Muscle of back (tissue), 11 donors: ENCODE results near the gene PXYLP1. TPM values are rescaled to one million over a fixed set of nuclear protein-coding genes. Genes with fewer than 3 reads are reported as not detected.

Source experiments
- DNase-seq, 3 donors: peaks; one replicate each; pipeline versions ENCODE4 v3.0.0 to v3.0.0-alpha.2; 2013
- polyA plus RNA-seq, 10 donors: library from polyadenylated mRNA; unstranded; fragments of 120-200 nt; gene quantifications; one replicate each; pipeline ENCODE4 v1.2.1, GENCODE V29; 2013; ENCODE audit not compliant: insufficient read length in 10 of 10

PXYLP1 gene
- polyA plus RNA-seq, 10 donors, result 18.8 to 23.7 (median 21.5) TPM

DNA sequence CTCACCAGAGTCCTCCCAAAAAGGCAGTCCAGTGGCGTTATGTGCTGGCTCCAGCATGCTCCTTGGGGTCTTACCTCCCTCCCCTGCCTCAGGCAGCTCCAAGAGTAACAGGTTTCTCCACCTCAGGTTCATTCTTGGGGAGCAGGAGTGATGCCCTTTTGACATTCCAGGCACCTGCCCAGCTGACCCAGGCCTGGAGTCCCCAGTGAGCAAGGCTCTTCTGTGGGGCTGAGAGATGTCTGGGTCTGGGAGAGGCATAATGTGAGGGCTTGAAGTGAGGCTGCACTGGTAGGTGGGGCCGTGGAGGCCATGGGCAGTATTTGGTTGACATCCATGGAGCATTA is 15.3 kb downstream of the PXYLP1 start:
- DNase-seq, result no peak

DNA sequence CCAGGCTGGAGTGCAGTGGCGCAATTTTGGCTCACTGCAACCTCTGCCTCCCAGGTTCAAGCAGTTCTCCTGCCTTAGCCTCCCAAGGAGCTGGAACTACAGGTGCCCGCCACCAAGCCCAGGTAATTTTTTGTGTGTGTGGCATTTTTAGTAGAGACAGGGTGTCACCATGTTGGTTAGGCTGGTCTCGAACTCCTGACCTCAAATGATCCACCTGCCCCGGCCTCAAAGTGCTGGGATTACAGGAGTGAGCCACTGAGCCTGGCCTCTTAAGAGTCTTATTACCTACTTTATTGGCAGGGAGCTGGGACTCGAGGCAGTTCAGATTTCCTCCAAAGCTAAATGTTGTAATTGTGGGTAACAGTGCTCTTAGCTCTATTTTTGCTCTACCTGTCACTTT is 16.4 kb downstream of the PXYLP1 start:
- DNase-seq, result no peak

DNA sequence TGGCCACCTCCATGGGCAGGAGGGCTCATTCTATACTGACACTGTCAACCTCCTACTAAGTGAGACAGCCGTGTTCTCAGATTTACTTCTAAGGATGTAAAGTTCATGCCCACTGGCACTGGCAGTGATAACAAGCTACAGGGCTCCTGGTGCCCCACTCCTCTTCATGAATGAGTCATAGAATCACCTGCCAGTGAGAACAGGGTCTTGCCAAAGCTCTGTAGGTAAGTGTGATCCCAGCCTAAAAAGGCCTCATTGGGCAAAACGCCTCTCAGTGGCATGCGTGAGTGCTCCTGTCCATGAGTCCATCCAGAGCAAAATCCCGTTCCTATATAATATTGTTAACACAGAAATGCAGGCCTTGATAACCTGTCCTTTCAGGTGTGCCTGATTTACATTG is 17.4 kb downstream of the PXYLP1 start:
- no peak for DNase-seq

DNA sequence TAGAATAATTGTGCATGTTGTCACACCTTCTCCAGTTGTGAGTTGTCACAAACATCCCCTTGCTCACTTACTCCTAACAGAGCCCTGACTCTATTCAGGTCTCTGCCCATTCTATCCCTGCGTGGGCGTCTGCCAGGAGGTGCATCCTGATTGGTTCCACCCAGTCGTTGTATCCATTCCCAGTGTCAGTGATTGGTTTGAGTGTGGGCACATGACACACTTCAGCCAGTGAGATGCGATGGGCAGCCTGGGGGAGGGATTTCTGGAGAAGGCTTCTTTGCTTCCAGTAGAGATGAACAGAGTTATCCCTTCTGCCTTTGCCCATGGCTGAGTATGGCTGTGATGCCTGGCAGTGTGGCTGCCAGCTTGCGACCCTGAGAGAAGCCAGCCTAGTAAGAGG is 18.7 kb downstream of the PXYLP1 start:
- DNase-seq, result no peak

DNA sequence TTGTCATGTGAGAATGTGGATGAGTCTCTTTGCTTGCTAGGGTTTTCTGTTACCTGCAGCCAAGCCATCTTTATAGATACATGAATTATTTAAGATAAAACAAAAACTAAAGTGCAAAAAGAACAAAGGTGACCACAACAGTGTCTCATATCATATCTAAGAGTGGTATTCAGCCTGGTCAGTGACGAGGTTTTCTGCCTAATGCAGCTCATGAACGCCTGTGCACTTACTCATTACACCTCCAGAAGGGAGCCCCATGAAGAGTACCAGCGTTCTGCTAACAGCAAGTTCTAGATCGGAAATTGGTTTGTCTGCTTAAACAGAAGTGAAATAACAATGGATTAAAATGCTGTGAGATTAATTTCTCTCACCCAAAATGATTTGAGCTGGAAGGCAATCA is 19.2 kb downstream of the PXYLP1 start:
- DNase-seq, result no peak

DNA sequence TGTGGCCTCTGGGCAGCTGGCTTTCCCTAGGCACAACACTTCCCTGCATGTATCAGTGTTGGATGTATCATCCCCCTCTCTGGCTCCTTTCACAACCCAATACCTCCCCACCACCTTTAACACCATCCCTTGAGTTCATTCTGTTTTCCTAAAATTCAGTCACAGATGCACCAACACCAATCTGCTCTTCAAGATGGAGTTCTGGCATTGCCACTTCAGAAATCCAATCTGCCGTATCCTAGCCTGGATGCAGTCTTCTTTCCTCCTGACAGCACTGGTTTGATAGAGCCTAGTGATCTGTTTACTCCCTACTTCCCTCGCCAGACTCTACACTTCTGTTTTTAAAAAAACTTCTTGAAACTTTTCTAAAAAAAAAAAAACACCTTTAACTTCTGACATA is 21.7 kb downstream of the PXYLP1 start:
- no peak for DNase-seq

DNA sequence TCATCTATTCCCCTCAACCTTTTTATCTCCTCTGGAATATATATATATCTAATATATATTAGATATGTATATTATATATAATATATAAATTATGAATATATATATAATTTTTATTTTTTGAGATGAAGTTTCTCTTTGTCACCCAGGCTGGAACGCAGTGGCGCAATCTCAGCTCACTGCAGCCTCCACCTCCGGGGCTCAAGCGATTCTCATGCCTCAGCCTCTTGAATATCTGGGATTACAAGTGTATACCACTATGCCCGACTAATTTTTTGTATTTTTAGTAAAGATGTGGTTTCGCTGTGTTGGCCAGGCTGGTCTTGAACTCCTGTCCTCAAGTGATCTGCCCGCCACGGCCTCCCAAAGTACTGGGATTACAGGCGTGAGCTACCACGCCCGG is 22.2 kb downstream of the PXYLP1 start:
- no peak for DNase-seq

DNA sequence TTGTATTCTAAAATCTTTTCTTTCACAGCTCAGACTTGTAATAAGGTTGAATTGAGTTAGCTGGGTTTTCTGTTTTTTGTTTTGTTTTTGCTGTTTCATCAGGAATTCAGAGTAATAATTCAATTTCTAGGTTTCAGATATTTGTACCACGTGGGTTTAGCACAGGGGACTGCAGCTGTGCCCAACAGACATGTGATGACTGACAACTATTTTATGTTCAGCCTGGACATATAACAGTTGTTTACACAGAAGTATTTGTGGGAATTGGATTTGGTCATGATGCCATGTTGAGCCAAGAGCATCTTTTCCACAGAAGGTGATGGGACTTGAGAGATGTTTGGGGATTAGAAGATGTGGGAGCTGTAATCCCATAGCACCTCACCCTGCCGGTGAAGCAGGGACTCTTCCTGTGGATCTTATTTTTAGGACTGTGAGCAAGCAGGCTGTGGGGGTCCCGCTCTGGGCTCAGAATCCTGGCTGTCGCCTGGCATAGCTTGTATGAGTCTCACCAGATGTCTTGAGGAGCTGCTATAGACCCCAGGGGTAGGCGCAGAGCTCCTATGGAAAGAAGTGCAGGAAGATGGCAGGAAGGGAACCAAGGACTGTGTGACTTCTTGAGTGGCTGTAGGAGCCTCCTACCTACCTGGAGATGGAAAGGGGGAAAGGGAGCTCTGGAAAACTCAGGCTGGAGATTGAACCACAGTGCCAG is 23.7 kb downstream of the PXYLP1 start:
- no peak for DNase-seq

DNA sequence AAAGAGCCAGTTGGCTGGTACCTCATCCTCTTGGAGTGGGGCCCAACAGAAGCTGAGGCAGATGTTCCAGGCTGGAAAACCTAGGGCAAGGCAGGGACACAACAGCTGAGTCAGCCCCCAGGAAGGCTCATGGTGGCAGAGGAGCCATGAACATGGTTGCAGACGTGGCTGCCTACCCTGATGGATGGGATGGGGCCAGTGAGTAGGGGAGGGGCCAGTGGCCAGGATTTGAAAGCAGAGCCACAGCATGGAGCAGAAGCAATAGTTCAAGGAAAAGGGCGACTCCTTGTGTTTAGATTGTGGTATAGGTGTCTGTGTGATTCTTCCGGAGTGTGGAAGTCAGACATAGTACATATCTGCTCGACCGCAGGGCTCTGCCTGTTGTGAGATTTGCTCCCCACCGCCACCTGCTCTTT is 24.2 kb downstream of the PXYLP1 start:
- DNase-seq, result peak in 1 of 3 donors; percentile 45

DNA sequence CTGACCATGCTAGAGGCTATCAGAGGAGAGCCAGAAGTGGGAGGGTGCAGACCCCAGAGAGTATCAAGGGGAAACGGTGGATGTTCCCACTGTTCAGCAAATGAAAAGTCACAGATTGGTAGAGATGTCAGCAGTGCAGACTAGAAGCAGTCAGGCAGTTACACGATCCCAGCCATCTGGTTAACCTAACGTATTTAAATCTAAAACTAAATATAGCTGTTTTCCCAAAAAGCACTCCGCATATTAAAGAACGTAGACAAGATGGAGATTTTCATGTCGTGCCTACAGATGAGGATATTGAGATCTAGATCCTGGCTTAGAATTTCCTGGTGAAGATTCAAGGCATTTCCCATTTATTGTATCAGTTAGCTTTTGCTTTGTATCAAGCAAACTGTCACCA is 25.2 kb downstream of the PXYLP1 start:
- DNase-seq, result no peak

DNA sequence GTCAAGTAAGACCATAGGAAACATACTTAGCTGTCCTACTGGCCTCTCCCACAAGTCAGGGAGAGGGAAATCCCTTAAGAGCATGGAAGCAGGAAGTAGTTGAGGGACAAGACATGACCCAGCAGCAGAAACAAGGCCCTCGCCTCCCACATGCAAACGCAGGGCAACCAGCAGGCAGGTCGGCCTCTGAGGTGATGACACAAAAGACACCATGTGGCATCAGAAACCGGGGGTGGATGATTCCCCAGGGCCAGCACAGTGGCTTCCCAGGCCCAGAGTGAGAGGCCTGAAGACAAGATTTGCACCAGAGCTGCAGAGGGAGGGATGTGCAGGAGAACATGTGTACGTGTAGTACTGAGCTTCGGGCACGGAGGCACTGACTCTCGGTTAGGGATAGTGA is 26.3 kb downstream of the PXYLP1 start:
- DNase-seq, result no peak

DNA sequence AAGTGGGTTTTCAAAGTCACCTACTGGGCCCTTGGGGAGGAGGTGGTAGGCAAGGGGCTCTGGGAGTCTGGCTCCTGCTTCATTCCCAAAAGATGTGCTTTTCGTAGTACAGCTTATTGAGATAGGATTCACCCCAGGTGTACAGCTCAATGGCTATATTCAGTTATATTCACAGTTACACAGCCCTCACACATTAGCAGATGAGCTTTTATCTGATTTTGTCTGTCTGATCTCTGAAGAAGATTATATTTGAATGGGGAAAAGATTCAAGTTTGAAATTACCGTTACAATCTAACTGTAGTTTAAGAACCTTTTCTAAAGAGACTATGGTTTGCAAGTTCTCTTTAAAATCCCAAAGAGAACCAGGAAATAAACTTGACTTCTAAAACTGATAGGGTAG is 27.3 kb downstream of the PXYLP1 start:
- DNase-seq, result no peak

DNA sequence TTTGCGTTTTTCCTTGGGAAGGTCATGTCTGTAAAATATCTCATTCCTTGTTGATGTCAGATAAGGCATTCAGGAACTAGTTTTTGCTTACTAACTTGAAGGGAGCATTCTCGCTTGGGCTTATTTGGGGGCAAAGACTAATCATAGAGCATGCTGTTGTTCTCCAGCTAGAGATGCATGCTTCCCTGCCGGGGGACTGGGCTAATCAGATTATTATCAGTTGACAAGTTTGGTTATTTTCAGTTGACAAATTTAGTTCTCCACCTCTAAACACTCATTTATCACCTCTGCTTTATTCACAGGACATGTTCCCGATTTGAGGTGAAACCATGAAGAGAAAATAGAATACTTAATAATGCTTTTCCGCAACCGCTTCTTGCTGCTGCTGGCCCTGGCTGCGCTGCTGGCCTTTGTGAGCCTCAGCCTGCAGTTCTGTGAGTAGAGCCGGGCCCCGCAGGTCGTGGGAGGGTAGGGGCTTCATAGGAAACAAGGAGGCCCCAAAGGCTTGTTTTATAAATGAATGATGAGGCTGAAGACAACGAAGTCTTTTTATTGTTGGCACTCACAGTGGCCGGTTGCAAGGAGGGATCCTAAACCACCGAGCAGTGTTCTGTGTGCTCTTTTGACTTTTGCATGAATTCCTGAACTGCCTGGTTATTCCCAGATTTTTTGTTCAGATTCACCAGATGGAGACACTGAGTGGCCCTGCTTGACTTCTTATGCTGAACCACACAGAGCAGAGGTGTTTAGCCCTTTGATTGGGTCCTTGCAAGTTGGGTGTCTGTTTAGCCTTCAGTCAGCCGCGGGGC is 28.4 kb downstream of the PXYLP1 start:
- no peak for DNase-seq

DNA sequence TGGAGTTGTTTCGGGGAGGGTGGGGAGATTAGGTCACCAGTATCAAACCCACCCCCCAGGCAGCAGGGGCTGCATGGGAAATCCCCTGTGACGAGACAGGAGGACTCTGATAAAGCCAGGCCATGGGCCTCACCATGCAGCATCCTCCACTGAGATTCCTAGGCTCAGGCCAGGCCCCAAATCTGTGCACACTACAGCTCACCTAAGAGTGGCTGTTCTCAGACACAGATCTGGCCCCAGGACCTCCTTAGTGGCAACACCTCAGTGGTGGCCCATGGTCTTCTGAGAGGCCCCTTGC is 29.0 kb downstream of the PXYLP1 start:
- DNase-seq, result no peak

DNA sequence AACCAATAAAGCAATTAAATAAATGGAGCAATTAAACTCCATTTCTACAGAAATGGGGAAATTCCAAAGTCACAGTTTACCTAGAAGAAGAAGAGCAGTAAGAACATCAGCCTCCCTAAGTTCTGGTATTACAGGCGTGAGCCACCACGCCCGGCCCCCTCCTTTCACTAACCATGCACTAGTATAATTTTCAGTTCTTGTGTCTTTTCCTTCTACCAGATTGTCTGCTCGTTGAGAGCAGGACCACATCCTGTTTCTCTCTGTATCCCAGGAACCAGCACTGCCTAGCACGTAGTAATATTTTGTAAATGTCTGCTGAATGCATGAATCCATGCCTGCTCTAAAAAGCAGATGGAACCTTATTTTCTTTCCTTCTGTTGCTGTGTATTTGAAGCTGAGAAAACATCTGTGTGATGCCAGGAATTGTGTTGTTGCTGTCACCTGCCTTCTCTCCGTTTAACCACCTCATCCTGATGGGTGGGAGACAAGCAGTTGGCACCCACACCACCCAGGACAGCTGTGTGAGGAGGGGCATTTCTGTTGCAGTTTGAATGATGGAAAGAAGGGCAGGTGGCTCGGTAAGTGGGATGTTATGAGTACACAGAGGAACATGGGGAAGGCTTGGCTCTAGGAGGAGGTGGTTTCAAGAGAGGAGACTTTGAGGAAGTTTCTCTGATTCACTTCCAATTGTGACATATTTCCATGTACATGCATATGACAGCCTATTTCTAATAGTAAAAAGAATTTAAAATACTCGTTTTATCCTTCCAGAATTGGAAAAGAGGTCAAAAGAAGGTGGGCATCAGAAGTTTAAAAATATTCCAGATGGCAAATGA is 30.1 kb downstream of the PXYLP1 start:
- DNase-seq, result no peak

DNA sequence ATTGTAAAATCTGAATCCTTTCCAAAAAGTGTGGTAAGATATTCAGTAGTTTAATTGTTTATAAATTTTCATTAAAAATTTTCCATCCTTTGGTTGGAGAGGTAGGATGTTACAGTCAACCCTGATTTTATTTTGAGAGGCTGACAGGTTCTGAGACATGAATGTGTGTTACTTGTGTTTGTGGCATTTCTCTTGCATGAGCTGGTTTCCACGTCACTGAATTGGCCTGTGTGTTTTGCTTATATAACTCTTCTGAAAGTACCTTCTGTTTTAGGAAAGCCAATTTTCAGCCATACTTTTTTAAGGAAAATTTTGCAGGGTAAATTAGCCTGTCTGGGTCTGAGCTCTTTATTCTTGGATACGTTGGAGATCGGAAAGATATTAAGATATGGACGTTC is 30.7 kb downstream of the PXYLP1 start:
- no peak for DNase-seq

DNA sequence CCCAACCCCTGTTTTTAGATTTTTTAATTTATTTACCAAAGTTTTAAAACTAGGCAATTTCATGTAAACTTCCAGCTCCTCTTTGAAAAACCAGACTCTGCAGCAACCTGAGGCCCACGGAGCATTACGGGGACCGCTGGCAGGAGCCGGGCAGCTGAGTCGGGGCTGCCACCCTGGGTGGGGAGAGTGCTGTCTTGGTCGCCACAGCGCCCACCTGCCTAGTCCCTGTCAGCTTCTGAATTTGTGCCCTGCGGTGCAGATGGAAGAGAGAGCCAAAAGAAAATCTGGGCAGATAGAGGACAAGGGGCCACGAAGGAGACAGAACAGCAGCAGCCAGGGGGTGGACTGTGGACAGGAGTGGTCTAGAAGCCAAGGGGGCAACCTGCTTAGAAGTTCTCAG is 34.6 kb downstream of the PXYLP1 start:
- DNase-seq, result no peak

DNA sequence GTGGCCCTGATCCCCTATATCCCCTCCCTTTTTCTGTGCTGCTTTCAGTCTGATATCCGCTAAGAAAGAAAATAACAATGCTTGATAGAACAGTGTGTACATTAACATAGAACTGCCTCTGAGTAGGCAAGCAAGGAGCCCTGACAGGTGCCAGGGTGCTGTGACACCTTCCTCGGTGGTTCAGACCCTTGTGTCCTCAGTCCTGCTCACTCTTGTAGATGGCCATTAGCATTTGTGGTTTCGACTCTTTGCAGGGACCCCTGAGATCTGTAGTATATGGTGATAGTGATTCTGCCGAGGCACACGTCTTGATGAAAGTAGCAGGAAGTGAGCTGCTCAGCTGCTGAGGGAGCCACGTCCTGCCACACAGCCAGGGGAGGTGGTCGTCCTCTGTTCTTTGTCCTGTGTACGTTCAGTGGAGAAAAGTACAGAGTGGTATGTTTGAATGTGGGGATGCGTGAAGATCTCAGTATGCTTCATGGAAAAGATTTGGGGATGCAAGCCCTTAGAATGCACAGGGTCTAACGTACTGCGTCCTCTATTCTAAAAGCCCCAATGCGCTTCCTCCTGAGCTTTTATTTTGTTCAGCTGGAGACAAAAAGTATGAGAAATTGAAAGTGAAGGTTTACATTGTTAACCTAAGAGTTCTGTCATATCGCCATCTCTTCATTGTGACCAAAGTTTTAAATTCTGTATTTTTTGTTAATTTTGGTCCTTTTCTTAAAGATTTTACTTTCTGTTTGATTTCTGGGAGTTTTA is 35.4 kb downstream of the PXYLP1 start:
- no peak for DNase-seq

DNA sequence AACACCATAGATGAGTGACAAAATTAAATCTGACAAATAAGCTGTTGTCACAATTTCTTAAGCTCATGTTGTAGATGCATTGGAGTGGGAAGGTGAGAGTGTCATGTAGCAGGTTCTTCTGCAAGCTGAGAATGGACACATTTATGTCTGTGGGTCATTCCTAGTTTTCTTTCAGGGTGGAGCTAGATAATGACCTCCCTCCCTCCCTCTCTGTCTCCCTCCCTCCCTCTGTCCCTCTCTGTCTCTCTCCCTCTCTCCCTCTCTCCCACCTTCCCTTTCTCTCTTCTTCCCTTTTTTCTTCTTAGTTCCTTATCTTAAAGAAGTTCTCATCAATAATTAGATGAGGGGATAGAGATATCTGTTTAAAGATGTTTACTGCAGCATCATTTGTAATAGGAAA is 36.0 kb downstream of the PXYLP1 start:
- no peak for DNase-seq

DNA sequence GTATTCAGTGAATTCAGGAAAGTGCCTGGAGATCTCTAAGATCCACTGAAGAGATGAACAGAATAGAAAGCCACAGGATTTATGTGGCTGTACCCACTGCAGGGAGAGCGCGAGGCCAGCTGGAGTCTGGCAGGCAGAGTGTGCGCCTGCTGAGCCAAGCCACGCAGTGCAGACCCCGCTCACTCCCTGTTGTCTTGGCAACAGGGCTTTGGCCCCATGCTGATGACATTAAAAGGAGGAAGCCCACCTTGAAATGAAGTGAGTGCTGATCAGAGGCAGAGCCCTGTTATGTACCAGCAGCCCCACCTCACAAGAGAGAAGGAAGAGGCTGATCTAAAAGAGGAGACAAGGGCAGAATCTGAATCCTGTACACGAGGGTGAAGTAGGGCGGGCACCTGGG is 36.7 kb downstream of the PXYLP1 start:
- DNase-seq, result no peak

DNA sequence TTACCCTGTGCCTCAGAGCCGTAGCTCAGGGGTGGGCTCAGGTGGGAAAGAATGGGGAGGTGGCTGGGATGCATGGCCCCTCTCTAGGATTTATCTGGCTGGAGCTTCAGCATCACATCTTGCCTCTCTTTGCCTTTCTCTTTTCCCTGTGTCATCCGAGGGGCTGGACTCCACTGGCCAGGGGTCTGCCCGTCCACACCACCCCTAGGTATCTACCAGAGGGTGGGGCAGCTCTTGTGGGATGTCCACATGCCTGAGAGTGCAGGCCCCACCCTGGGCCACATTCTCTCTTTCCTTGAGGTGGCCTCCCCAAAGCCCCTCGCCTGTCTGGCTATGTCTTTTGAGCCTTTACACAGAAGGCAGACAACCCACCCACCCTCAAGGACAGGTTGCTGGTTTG is 37.2 kb downstream of the PXYLP1 start:
- no peak for DNase-seq

DNA sequence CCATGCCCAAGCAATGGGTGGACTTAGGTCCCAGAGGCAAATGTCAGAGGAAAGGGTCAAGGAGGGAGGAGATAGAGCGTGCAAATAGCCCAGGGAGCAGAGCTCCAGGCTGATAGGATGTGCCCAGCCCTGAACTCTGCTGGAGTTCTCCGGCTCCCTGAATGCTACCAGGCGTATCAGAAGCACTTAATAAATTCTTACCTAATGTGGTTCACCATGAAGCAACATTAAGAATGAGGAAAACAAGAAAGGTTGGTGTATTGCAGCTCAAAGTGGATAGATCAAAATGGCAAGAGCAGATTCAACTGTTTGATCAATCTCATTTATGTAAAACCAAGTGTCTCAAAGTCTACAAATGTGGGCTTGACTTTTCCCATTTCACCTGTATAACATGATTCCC is 38.3 kb downstream of the PXYLP1 start:
- DNase-seq, result no peak
